DOHH2 (cell line): Measurements from ENCODE around the gene KDM4C.

Experiments used
- H3F3A ChIP-seq: fragments of 200-600 bp; sonication (generic), shearing (Covaris generic); 2 replicates; pipeline ENCODE4 v1.6.0; 2016; ENCODE audit warnings: antibody characterized with exemption, mild to moderate bottlenecking; ENCODE audit not compliant: control insufficient read depth, insufficient read depth
- H3K27ac ChIP-seq: fragments of 200-600 bp; sonication (generic); 2 replicates; pipeline ENCODE4 v1.5.1; 2014; ENCODE audit warnings: low read depth, mild to moderate bottlenecking, low read length, moderate library complexity
- H3K27me3 ChIP-seq: fragments of 200-600 bp; sonication (generic); 2 replicates; pipeline ENCODE4 v1.6.1; 2014; ENCODE audit warnings: mild to moderate bottlenecking, low read length, mixed read lengths; ENCODE audit not compliant: control insufficient read depth
- H3K36me3 ChIP-seq: fragments of 200-600 bp; sonication (generic); 2 replicates; pipeline ENCODE4 v1.6.1; 2014; ENCODE audit warnings: mild to moderate bottlenecking, low read length, moderate library complexity, mixed read lengths; ENCODE audit not compliant: control insufficient read depth
- H3K4me1 ChIP-seq: fragments of 200-600 bp; sonication (generic); 2 replicates; pipeline ENCODE4 v1.6.1; 2014; ENCODE audit warnings: mild to moderate bottlenecking, low read length, mixed read lengths; ENCODE audit not compliant: control insufficient read depth
- H3K4me2 ChIP-seq: fragments of 200-600 bp; sonication (generic); 2 replicates; pipeline ENCODE4 v1.6.0; 2014; ENCODE audit warnings: mild to moderate bottlenecking, low read length, moderate library complexity
- H3K4me3 ChIP-seq: fragments of 200-600 bp; sonication (generic); 2 replicates; pipeline ENCODE4 v1.5.1; 2014; ENCODE audit warnings: mild to moderate bottlenecking, low read length, mixed read lengths
- H3K79me2 ChIP-seq: fragments of 200-600 bp; sonication (generic); 2 replicates; pipeline ENCODE4 v1.6.1; 2014; ENCODE audit warnings: mild to moderate bottlenecking, low read length, mixed read lengths; ENCODE audit not compliant: control insufficient read depth
- H3K9me2 ChIP-seq: fragments of 200-600 bp; sonication (generic); replicated peaks from 2 replicates; pipeline ENCODE4 v1.6.1; 2014; ENCODE audit warnings: mild to moderate bottlenecking, low read length, mixed read lengths; ENCODE audit not compliant: control insufficient read depth
- H3K9me3 ChIP-seq: fragments of 200-600 bp; sonication (generic); 2 replicates; pipeline ENCODE4 v1.6.1; 2014; ENCODE audit warnings: antibody characterized with exemption, low read length, mixed read lengths; ENCODE audit not compliant: control insufficient read depth, insufficient read depth
- H4K20me1 ChIP-seq: fragments of 200-600 bp; sonication (generic); 2 replicates; pipeline ENCODE4 v1.6.0; 2014; ENCODE audit warnings: low read depth, mild to moderate bottlenecking, antibody characterized with exemption, low read length, moderate library complexity; ENCODE audit not compliant: control insufficient read depth, insufficient read depth
- CTCF ChIP-seq: fragments of 200-600 bp; sonication (generic); IDR thresholded peaks from one replicate; pipeline ENCODE4 v1.5.1; 2014; ENCODE audit warnings: antibody characterized with exemption, mild to moderate bottlenecking, low read depth, low read length; ENCODE audit not compliant: poor library complexity, severe bottlenecking
- EZH2phosphoT487 ChIP-seq: fragments of 200-600 bp; sonication (generic); IDR thresholded peaks from 2 replicates; pipeline ENCODE4 v1.6.1; 2017; ENCODE audit warnings: borderline replicate concordance, mild to moderate bottlenecking, antibody characterized with exemption, low read length, moderate library complexity, mixed read lengths

The KDM4C gene

GRCh38 chr9:6764011-6764410, 6.2 kb downstream of the KDM4C start:
- TF ChIP-seq EZH2phosphoT487, result no peak
- TF ChIP-seq CTCF, result no peak
- peaks cover 27% of the 10 kb centered on the region for H3K4me1 ChIP-seq

GRCh38 chr9:6764523-6764922, 6.8 kb downstream of the KDM4C start:
- no peak overlapping the region for H3K4me3 ChIP-seq
- no peak overlapping the region for H3K27ac ChIP-seq
- TF ChIP-seq CTCF (no peak), EZH2phosphoT487 (no peak)
- H3K4me1 ChIP-seq, result peaks cover 26% of the 10 kb centered on the region
- H4K20me1 ChIP-seq, result no peaks in the 10 kb centered on the region; the same call in 1 of the 2 replicates
- no peaks in the 10 kb centered on the region for H3K9me3 ChIP-seq
- H3K27me3 ChIP-seq, result no peaks in the 10 kb centered on the region
- no peak overlapping the region for H3K4me2 ChIP-seq
- H3K36me3 ChIP-seq, result no peaks in the 10 kb centered on the region
- peaks cover 2% of the 10 kb centered on the region; the same call in 1 of the 2 replicates for H3F3A ChIP-seq
- peaks cover 95% of the 10 kb centered on the region for H3K79me2 ChIP-seq
- H3K9me2 ChIP-seq, result no peaks in the 10 kb centered on the region

More at GRCh38 chr9:6764011-6764410, 6.2 kb downstream of the KDM4C start:
- Histone ChIP-seq H3K36me3 (no peaks in the 10 kb centered on the region), H3F3A (peaks cover 5% of the 10 kb centered on the region; the same call in 1 of the 2 replicates), H3K9me3 (no peaks in the 10 kb centered on the region), H3K4me2 (no peak overlapping the region), H3K27me3 (no peaks in the 10 kb centered on the region), H4K20me1 (no peaks in the 10 kb centered on the region; the same call in 1 of the 2 replicates), H3K79me2 (peaks cover 95% of the 10 kb centered on the region), H3K9me2 (no peaks in the 10 kb centered on the region), H3K4me3 (no peak overlapping the region), H3K27ac (no peak overlapping the region)

GRCh38 chr9:6764950-6765349, 7.2 kb downstream of the KDM4C start:
- Histone ChIP-seq H3K9me2 (no peaks in the 10 kb centered on the region), H3K9me3 (no peaks in the 10 kb centered on the region), H3K4me2 (no peak overlapping the region), H3K36me3 (no peaks in the 10 kb centered on the region), H3K27me3 (no peaks in the 10 kb centered on the region), H3K4me1 (peaks cover 23% of the 10 kb centered on the region), H3F3A (peaks cover 2% of the 10 kb centered on the region; the same call in 1 of the 2 replicates), H4K20me1 (no peaks in the 10 kb centered on the region; the same call in 1 of the 2 replicates), H3K79me2 (peaks cover 95% of the 10 kb centered on the region), H3K27ac (no peak overlapping the region), H3K4me3 (no peak overlapping the region)
- TF ChIP-seq EZH2phosphoT487, result no peak
- TF ChIP-seq CTCF, result no peak
